ENCODE data around the gene SLC12A4.

- TF ChIP-seq CTCF (IDR thresholded peaks at IDR 0.05) = no peak
- no peak for TF ChIP-seq EZH2phosphoT487 (IDR thresholded peaks at IDR 0.05)
Measured at GRCh38 chr16:67901734-67902133, 66.7 kb downstream of the SLC12A4 start.

Measured in neural progenitor cell (in vitro differentiated cells).